Measurements from ENCODE around the gene PREB.

PREB gene

GRCh38 chr2:27096748-27097297 is 37.6 kb downstream of the PREB start:
- no peak for DNase-seq (ENCODE audit: low read depth in 4 of 4, low spot score in 1 of 4)

GRCh38 chr2:27095745-27096651 is 38.4 kb downstream of the PREB start:
- no peak for DNase-seq (ENCODE audit: low read depth in 4 of 4, low spot score in 1 of 4)

GRCh38 chr2:27095427-27095744 is 39.0 kb downstream of the PREB start:
- DNase-seq (ENCODE audit: low read depth in 4 of 4, low spot score in 1 of 4) = no peak

- DNase-seq (ENCODE audit: low read depth in 4 of 4, low spot score in 1 of 4) = no peak
Measured at GRCh38 chr2:27094353-27094984, 40.0 kb downstream of the PREB start.

- DNase-seq (ENCODE audit: low read depth in 4 of 4, low spot score in 1 of 4) = no peak
Measured at GRCh38 chr2:27093430-27094352, 40.7 kb downstream of the PREB start.

- no peak for DNase-seq (ENCODE audit: low read depth in 4 of 4, low spot score in 1 of 4)
Measured at GRCh38 chr2:27092696-27093429, 41.6 kb downstream of the PREB start.

GRCh38 chr2:27091746-27092695 is 42.4 kb downstream of the PREB start:
- no peak for DNase-seq (ENCODE audit: low read depth in 4 of 4, low spot score in 1 of 4)

- DNase-seq (ENCODE audit: low read depth in 4 of 4, low spot score in 1 of 4) = no peak
Measured at GRCh38 chr2:27089111-27089954, 45.1 kb downstream of the PREB start.

GRCh38 chr2:27088634-27089033 is 45.8 kb downstream of the PREB start:
- no peak for DNase-seq (ENCODE audit: low read depth in 4 of 4, low spot score in 1 of 4)

- DNase-seq (ENCODE audit: low read depth in 4 of 4, low spot score in 1 of 4) = no peak
Measured at GRCh38 chr2:27087823-27088410, 46.5 kb downstream of the PREB start.

- DNase-seq (ENCODE audit: low read depth in 4 of 4, low spot score in 1 of 4) = no peak
Measured at GRCh38 chr2:27086724-27087593, 47.5 kb downstream of the PREB start, which contains the start of gene KHK. KHK (plus strand) TSS chr2:27086772; CDS start chr2:27087260, 488 bp downstream.

- peak; percentile 91 to 98 (median 96) for DNase-seq (ENCODE audit: low read depth in 4 of 4, low spot score in 1 of 4)
Measured at GRCh38 chr2:27086090-27086723, 48.2 kb downstream of the PREB start.

GRCh38 chr2:27085673-27086089 is 48.8 kb downstream of the PREB start:
- DNase-seq (ENCODE audit: low read depth in 4 of 4, low spot score in 1 of 4) = peak in 2 of 4 experiments; percentile 28

GRCh38 chr2:27085062-27085672 is 49.3 kb downstream of the PREB start:
- no peak for DNase-seq (ENCODE audit: low read depth in 4 of 4, low spot score in 1 of 4)

- DNase-seq (ENCODE audit: low read depth in 4 of 4, low spot score in 1 of 4) = no peak
Measured at GRCh38 chr2:27084297-27085061, 50.0 kb downstream of the PREB start.

All from stimulated activated CD4-positive, alpha-beta T cell treated with anti-CD3 and anti-CD28 coated beads, Interleukin-1b, Interleukin-23, amount 100 ng/mL, for 24 hours (primary cell).